ENCODE measurements around the gene TUBA3C. TPM values are rescaled to one million over a fixed set of nuclear protein-coding genes. Genes with fewer than 3 reads are reported as not detected.

Gene TUBA3C
- total RNA-seq, 1 experiment from 2014 or later = not detected

GRCh38 chr13:19159181-19159580, 22.4 kb downstream of the TUBA3C start:
- Histone ChIP-seq H2BK5ac (ENCODE audit: insufficient read length, low read length) (no peak overlapping the region), H3K23ac (ENCODE audit: insufficient read length, low read depth, low read length) (no peak overlapping the region), H3K4me2 (ENCODE audit: insufficient read depth, insufficient read length, low read length) (no peak overlapping the region), H3K79me2 (ENCODE audit: insufficient read depth, low read length) (no peaks in the 10 kb centered on the region), H3K27me3 (ENCODE audit: insufficient read depth, low read length) (no peaks in the 10 kb centered on the region), H2BK120ac (ENCODE audit: low read depth, low read length, poor library complexity, severe bottlenecking) (no peak overlapping the region), H3K56ac (ENCODE audit: insufficient read length, low read depth, low read length) (no peak overlapping the region), H3K27ac (ENCODE audit: insufficient read length, low read depth, low read length) (no peak overlapping the region), H3K79me1 (ENCODE audit: insufficient read depth, low read depth, low read length, poor library complexity, severe bottlenecking) (no peaks in the 10 kb centered on the region), H2BK12ac (ENCODE audit: insufficient read length, low read depth, low read length) (no peak overlapping the region), H3K14ac (ENCODE audit: insufficient read depth, low read length) (no peak overlapping the region), H3K23me2 (ENCODE audit: insufficient read length, low read depth, low read length, poor library complexity, severe bottlenecking) (no peaks in the 10 kb centered on the region), H3K4me1 (ENCODE audit: insufficient read depth, low read length) (no peaks in the 10 kb centered on the region), H2BK15ac (ENCODE audit: low read depth, low read length) (no peak overlapping the region), H2BK20ac (ENCODE audit: low read depth, low read length, poor library complexity, severe bottlenecking) (no peak overlapping the region), H4K20me1 (ENCODE audit: control insufficient read depth, insufficient read depth, insufficient read length) (no peaks in the 10 kb centered on the region), H2AFZ (ENCODE audit: low read length) (no peak overlapping the region), H2AK5ac (ENCODE audit: insufficient read length, low read length) (no peak overlapping the region), H4K5ac (ENCODE audit: insufficient read length, low read depth, low read length) (no peak overlapping the region), H3K9me3 (ENCODE audit: control insufficient read depth, low read depth, low read length) (peaks cover 97% of the 10 kb centered on the region), H4K91ac (ENCODE audit: insufficient read length, low read depth, low read length) (no peak overlapping the region), H4K8ac (replicated peaks; ENCODE audit: insufficient read length, low read depth, low read length) (no peak overlapping the region), H3K18ac (ENCODE audit: insufficient read length, low read depth, low read length) (no peak overlapping the region), H3K9ac (ENCODE audit: extremely low read depth, insufficient read length, low read length) (no peak overlapping the region), H3T11ph (ENCODE audit: low read length) (no peak overlapping the region), H3K4ac (ENCODE audit: low read depth, low read length) (no peak overlapping the region)
- Mint-ChIP-seq H3K27me3 (ENCODE audit: low read depth) (peaks cover 6% of the 10 kb centered on the region), H3K36me3 (ENCODE audit: insufficient read depth in 1 of 3, low read depth in 3 of 3) (peaks cover 8 to 40% (median 25%) of the 10 kb centered on the region in 3 experiments), H3K4me1 (no peaks in the 10 kb centered on the region), H3K4me3 (no peak overlapping the region), H3K27ac (no peak overlapping the region), H3K9me3 (peaks cover 93 to 99% of the 10 kb centered on the region in 2 experiments)
- no peak for TF ChIP-seq CTCF (conservative IDR thresholded peaks at IDR 0.05)
- no CpG with 5 or more reads among the region's 2 CpGs for whole genome bisulfite sequencing (ENCODE audit: extremely low coverage, insufficient read length, low lambda C conversion rate)
- no peak for DNase-seq
